Endodermal cell (in vitro differentiated cells): ENCODE results near the gene EIF4E3. TPM values are rescaled to one million over a fixed set of nuclear protein-coding genes. Genes with fewer than 3 reads are reported as not detected.

Experiments
- DNase-seq: peaks from one replicate; pipeline ENCODE4 v3.0.0-alpha.2; 2017
- H3K27ac ChIP-seq: 2 replicates; pipeline ENCODE4 v1.5.1; 2013; ENCODE audit warnings: mild to moderate bottlenecking, low read depth, low read length, moderate library complexity
- H3K27me3 ChIP-seq: 2 replicates; pipeline ENCODE4 v1.6.1; 2013; ENCODE audit warnings: mild to moderate bottlenecking, low read length, moderate library complexity; ENCODE audit not compliant: insufficient read depth, control insufficient read depth, poor library complexity, severe bottlenecking
- H3K36me3 ChIP-seq: 2 replicates; pipeline ENCODE4 v1.7.0; 2013; ENCODE audit warnings: mild to moderate bottlenecking, low read length, moderate library complexity; ENCODE audit not compliant: control insufficient read depth, insufficient read depth
- H3K4me1 ChIP-seq: one replicate; pipeline ENCODE4 v1.7.0; 2013; ENCODE audit warnings: low read length; ENCODE audit not compliant: control insufficient read depth, insufficient read depth
- H3K4me3 ChIP-seq: 2 replicates; pipeline ENCODE4 v1.5.1; 2013; ENCODE audit warnings: mild to moderate bottlenecking, low read length, moderate library complexity
- H3K9ac ChIP-seq: 2 replicates; pipeline ENCODE4 v1.6.1; 2013; ENCODE audit warnings: mild to moderate bottlenecking, low read length, moderate library complexity; ENCODE audit not compliant: poor library complexity, severe bottlenecking; ENCODE audit errors: extremely low read depth
- H3K9me3 ChIP-seq: 2 replicates; pipeline ENCODE4 v1.6.1; 2013; ENCODE audit warnings: mild to moderate bottlenecking, low read length, moderate library complexity; ENCODE audit not compliant: control insufficient read depth
- H3K27ac Mint-ChIP-seq: 2 replicates; pipeline ENCODE4 v1.8.0; 2020; ENCODE audit warnings: mixed read lengths
- H3K27me3 Mint-ChIP-seq: 2 replicates; pipeline ENCODE4 v1.8.0; 2021; ENCODE audit warnings: mild to moderate bottlenecking, mixed read lengths; ENCODE audit not compliant: insufficient read depth
- H3K36me3 Mint-ChIP-seq: 2 replicates; pipeline ENCODE4 v1.8.0; 2020; ENCODE audit warnings: low read depth, mixed read lengths
- H3K4me1 Mint-ChIP-seq: 2 replicates; pipeline ENCODE4 v1.8.0; 2020; ENCODE audit warnings: mixed read lengths
- H3K4me3 Mint-ChIP-seq: 2 replicates; pipeline ENCODE4 v1.8.0; 2020; ENCODE audit warnings: mild to moderate bottlenecking, moderate library complexity, mixed read lengths
- H3K9me3 Mint-ChIP-seq: 2 replicates; pipeline ENCODE4 v1.8.0; 2020; ENCODE audit warnings: mild to moderate bottlenecking, mixed read lengths
- CTCF ChIP-seq: fragments of 200-600 bp; sonication (generic); conservative IDR thresholded peaks from 2 replicates; pipeline ENCODE4 v1.5.0; 2021; ENCODE audit warnings: antibody characterized with exemption, mild to moderate bottlenecking
- WGBS, 2 experiments: methylation state at CpG; one replicate each; pipeline versions ENCODE4 v1.1.5 to v1.1.7; 2013; ENCODE audit warnings: missing lambda C conversion rate in 2 of 2, mixed read lengths in 1 of 2; ENCODE audit not compliant: insufficient coverage in 1 of 2, insufficient read length in 1 of 2; 5-methylcytosine and 5-hydroxymethylcytosine counted together
- total RNA-seq, 2 donors: library from RNA; stranded (reverse); fragmentation: NEBNext Ultra II Directional in 1 of 2; extraction: Animal tissue kit (Norgen Biotek cat#: 25700) in 1 of 2; gene quantifications; 2 replicates in 1 of 2; 3 replicates in 1 of 2; pipeline ENCODE4 v1.2.1, GENCODE V29; 2021

EIF4E3 gene
- total RNA-seq, 2 donors from 2014 or later, result 1.9 to 5.5 TPM

GRCh38 chr3:71647751-71648150, 77.5 kb downstream of the EIF4E3 start:
- Histone ChIP-seq H3K4me1 (no peaks in the 10 kb centered on the region), H3K9ac (no peak overlapping the region), H3K27ac (no peak overlapping the region), H3K4me3 (no peak overlapping the region), H3K36me3 (no peaks in the 10 kb centered on the region), H3K9me3 (no peaks in the 10 kb centered on the region), H3K27me3 (no peaks in the 10 kb centered on the region)
- WGBS, 2 experiments, result 80 to 90% methylated on average over 2 to 3 of the region's 3 CpGs
- no peaks in the 10 kb centered on the region for H3K27me3 Mint-ChIP-seq
- H3K27ac Mint-ChIP-seq, result no peak overlapping the region
- no peak for DNase-seq
- H3K4me3 Mint-ChIP-seq, result no peak overlapping the region
- no peaks in the 10 kb centered on the region for H3K36me3 Mint-ChIP-seq
- H3K9me3 Mint-ChIP-seq, result no peaks in the 10 kb centered on the region
- peaks cover 14% of the 10 kb centered on the region for H3K4me1 Mint-ChIP-seq
- TF ChIP-seq CTCF, result no peak

GRCh38 chr3:71646971-71647370, 78.2 kb downstream of the EIF4E3 start:
- no peak overlapping the region for H3K27ac Mint-ChIP-seq
- no peak for DNase-seq
- no peaks in the 10 kb centered on the region for H3K27me3 Mint-ChIP-seq
- H3K4me1 ChIP-seq, result no peaks in the 10 kb centered on the region
- H3K4me3 Mint-ChIP-seq, result no peak overlapping the region
- H3K9me3 Mint-ChIP-seq, result no peaks in the 10 kb centered on the region
- no peak overlapping the region for H3K9ac ChIP-seq
- H3K4me3 ChIP-seq, result no peak overlapping the region
- no peak overlapping the region for H3K27ac ChIP-seq
- H3K4me1 Mint-ChIP-seq, result peaks cover 12% of the 10 kb centered on the region
- no peaks in the 10 kb centered on the region for H3K36me3 ChIP-seq
- H3K27me3 ChIP-seq, result no peaks in the 10 kb centered on the region
- no peaks in the 10 kb centered on the region for H3K36me3 Mint-ChIP-seq
- no peaks in the 10 kb centered on the region for H3K9me3 ChIP-seq
- TF ChIP-seq CTCF, result no peak

GRCh38 chr3:71645140-71645539, 80.1 kb downstream of the EIF4E3 start:
- DNase-seq, result peak; percentile 53
- Histone ChIP-seq H3K9ac (no peak overlapping the region), H3K9me3 (no peaks in the 10 kb centered on the region), H3K4me1 (no peaks in the 10 kb centered on the region), H3K4me3 (no peak overlapping the region), H3K36me3 (no peaks in the 10 kb centered on the region), H3K27ac (no peak overlapping the region), H3K27me3 (no peaks in the 10 kb centered on the region)
- H3K4me3 Mint-ChIP-seq, result no peak overlapping the region
- no peaks in the 10 kb centered on the region for H3K27me3 Mint-ChIP-seq
- H3K27ac Mint-ChIP-seq, result no peak overlapping the region
- TF ChIP-seq CTCF, result no peak
- no peaks in the 10 kb centered on the region for H3K9me3 Mint-ChIP-seq
- H3K4me1 Mint-ChIP-seq, result peaks cover 12% of the 10 kb centered on the region
- 96 to 100% methylated on average over 2 to 3 of the region's 3 CpGs for WGBS, 2 experiments
- no peaks in the 10 kb centered on the region for H3K36me3 Mint-ChIP-seq
